ENCODE results near the gene TSPAN32. TPM values are rescaled to one million over a fixed set of nuclear protein-coding genes. Genes with fewer than 3 reads are reported as not detected.

Gene TSPAN32
- total RNA-seq, 2 experiments from 2014 or later = 0.69 to 2.0 TPM

- no peak overlapping the region for H2AFZ ChIP-seq (ENCODE audit: low read length)
- BruUV-seq (replicated peaks) = no TSS peak
- intact Hi-C loops (cut with micrococcal nuclease; ENCODE audit: unreplicated experiment) = no loop called here
- H3K4me3 ChIP-seq (ENCODE audit: low read depth, low read length, poor library complexity, severe bottlenecking) = no peak overlapping the region
- H3K79me2 ChIP-seq (ENCODE audit: insufficient read depth, low read depth, low read length) = no peaks in the 10 kb centered on the region
- no peaks in the 10 kb centered on the region for H3K9me2 ChIP-seq (ENCODE audit: insufficient read depth, low read length)
- CTCF ChIA-PET (ENCODE audit: unreplicated experiment) = no interaction called here
- no peak for DNase-seq (ENCODE audit: low spot score)
- POLR2A ChIA-PET = interaction anchor here (0.7 kb wide), 1 partner anchor 28 kb away, joined by 3 read pairs; no protein-coding TSS in a partner anchor
- no peak overlapping the region for H3K27ac ChIP-seq (ENCODE audit: low read depth, low read length, poor library complexity, severe bottlenecking)
- H3K9me3 ChIP-seq (ENCODE audit: low read length) = no peaks in the 10 kb centered on the region
- TF ChIP-seq, protein P1, sequence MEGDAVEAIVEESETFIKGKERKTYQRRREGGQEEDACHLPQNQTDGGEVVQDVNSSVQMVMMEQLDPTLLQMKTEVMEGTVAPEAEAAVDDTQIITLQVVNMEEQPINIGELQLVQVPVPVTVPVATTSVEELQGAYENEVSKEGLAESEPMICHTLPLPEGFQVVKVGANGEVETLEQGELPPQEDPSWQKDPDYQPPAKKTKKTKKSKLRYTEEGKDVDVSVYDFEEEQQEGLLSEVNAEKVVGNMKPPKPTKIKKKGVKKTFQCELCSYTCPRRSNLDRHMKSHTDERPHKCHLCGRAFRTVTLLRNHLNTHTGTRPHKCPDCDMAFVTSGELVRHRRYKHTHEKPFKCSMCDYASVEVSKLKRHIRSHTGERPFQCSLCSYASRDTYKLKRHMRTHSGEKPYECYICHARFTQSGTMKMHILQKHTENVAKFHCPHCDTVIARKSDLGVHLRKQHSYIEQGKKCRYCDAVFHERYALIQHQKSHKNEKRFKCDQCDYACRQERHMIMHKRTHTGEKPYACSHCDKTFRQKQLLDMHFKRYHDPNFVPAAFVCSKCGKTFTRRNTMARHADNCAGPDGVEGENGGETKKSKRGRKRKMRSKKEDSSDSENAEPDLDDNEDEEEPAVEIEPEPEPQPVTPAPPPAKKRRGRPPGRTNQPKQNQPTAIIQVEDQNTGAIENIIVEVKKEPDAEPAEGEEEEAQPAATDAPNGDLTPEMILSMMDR (conservative IDR thresholded peaks at IDR 0.05; ENCODE audit: low read length) = no peak
- TF ChIP-seq EZH2phosphoT487 (IDR thresholded peaks at IDR 0.05; ENCODE audit: borderline replicate concordance, low read depth, low read length) = no peak
- no peaks in the 10 kb centered on the region for H3K4me1 ChIP-seq (ENCODE audit: insufficient read depth, low read length, poor library complexity, severe bottlenecking)
- H3K4me2 ChIP-seq (ENCODE audit: low read length) = no peak overlapping the region
- H4K20me1 ChIP-seq (ENCODE audit: insufficient read depth, low read length) = no peaks in the 10 kb centered on the region
- no peaks in the 10 kb centered on the region for H3K36me3 ChIP-seq (ENCODE audit: insufficient read depth, low read length)
Observed at GRCh38 chr11:2365571-2366210, 63.9 kb downstream of the TSPAN32 start.

DNA sequence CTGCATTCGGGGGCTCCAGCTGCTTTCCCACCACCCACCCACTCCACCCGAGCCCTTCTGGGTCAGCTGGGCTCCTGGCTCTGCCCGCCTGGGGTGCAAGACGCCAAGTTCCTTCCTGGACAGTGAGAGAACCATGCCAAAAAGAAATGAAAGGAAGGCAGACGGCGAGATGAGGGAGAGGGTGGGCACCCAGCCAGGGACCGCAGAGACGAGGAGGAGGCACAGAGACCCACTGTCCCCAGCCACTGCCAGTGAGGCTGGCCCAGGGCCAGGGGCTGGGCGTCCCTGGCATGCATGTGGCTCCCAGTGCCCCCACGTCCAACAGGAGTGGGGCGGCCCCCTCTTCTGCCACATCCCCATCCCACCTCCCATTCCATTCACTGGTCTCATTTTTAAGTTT lies 64.5 kb downstream of the TSPAN32 start:
- Histone ChIP-seq H3K36me3 (ENCODE audit: insufficient read depth, low read length) (no peaks in the 10 kb centered on the region), H3K4me3 (ENCODE audit: low read depth, low read length, poor library complexity, severe bottlenecking) (no peak overlapping the region), H3K4me2 (ENCODE audit: low read length) (no peak overlapping the region), H3K79me2 (ENCODE audit: insufficient read depth, low read depth, low read length) (no peaks in the 10 kb centered on the region), H2AFZ (ENCODE audit: low read length) (no peak overlapping the region), H3K9me3 (ENCODE audit: low read length) (no peaks in the 10 kb centered on the region), H3K9me2 (ENCODE audit: insufficient read depth, low read length) (no peaks in the 10 kb centered on the region), H3K27ac (ENCODE audit: low read depth, low read length, poor library complexity, severe bottlenecking) (no peak overlapping the region), H3K4me1 (ENCODE audit: insufficient read depth, low read length, poor library complexity, severe bottlenecking) (no peaks in the 10 kb centered on the region), H4K20me1 (ENCODE audit: insufficient read depth, low read length) (no peaks in the 10 kb centered on the region)
- ChIA-PET POLR2A (interaction anchor here (0.7 kb wide), 1 partner anchor 29 kb away, joined by 3 read pairs; no protein-coding TSS in a partner anchor), CTCF (ENCODE audit: unreplicated experiment) (no interaction called here)
- no peak for TF ChIP-seq EZH2phosphoT487 (IDR thresholded peaks at IDR 0.05; ENCODE audit: borderline replicate concordance, low read depth, low read length)
- TF ChIP-seq, protein P1 (conservative IDR thresholded peaks at IDR 0.05; ENCODE audit: low read length) = no peak
- intact Hi-C loops (cut with micrococcal nuclease; ENCODE audit: unreplicated experiment) = no loop called here
- BruUV-seq (replicated peaks) = no TSS peak
- no peak for DNase-seq (ENCODE audit: low spot score)

DNA sequence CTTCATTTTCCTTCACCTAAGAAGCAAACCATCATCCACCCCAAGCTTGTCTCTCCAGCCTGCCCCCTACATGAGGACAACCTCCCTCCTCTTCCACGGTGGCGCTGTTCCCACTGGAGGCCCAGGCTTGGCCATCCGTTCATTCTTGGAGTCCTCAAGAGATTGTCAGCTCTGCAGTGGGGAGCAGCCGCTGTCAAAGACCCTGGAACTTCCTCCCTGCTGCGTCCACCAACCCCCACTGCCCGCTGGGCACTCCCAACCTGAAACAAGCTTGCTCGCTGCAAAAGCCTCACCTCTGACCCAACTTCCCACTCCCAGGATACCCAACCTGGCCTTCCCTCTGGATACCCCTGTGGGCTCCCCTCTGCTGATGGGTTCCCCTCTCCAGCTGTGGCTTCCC lies 64.9 kb downstream of the TSPAN32 start:
- ChIA-PET POLR2A (interaction anchor here (0.6 kb wide), 1 partner anchor 715 kb away, joined by 3 read pairs; no protein-coding TSS in a partner anchor), CTCF (ENCODE audit: unreplicated experiment) (no interaction called here)
- H4K20me1 ChIP-seq (ENCODE audit: insufficient read depth, low read length) = no peaks in the 10 kb centered on the region
- no peak overlapping the region for H3K27ac ChIP-seq (ENCODE audit: low read depth, low read length, poor library complexity, severe bottlenecking)
- no peaks in the 10 kb centered on the region for H3K9me3 ChIP-seq (ENCODE audit: low read length)
- H2AFZ ChIP-seq (ENCODE audit: low read length) = no peak overlapping the region
- no peak for TF ChIP-seq EZH2phosphoT487 (IDR thresholded peaks at IDR 0.05; ENCODE audit: borderline replicate concordance, low read depth, low read length)
- TF ChIP-seq, protein P1 (conservative IDR thresholded peaks at IDR 0.05; ENCODE audit: low read length) = no peak
- H3K9me2 ChIP-seq (ENCODE audit: insufficient read depth, low read length) = no peaks in the 10 kb centered on the region
- no peaks in the 10 kb centered on the region for H3K4me1 ChIP-seq (ENCODE audit: insufficient read depth, low read length, poor library complexity, severe bottlenecking)
- intact Hi-C loops (cut with micrococcal nuclease; ENCODE audit: unreplicated experiment) = no loop called here
- no peaks in the 10 kb centered on the region for H3K79me2 ChIP-seq (ENCODE audit: insufficient read depth, low read depth, low read length)
- H3K36me3 ChIP-seq (ENCODE audit: insufficient read depth, low read length) = no peaks in the 10 kb centered on the region
- BruUV-seq (replicated peaks) = no TSS peak
- H3K4me3 ChIP-seq (ENCODE audit: low read depth, low read length, poor library complexity, severe bottlenecking) = no peak overlapping the region
- DNase-seq (ENCODE audit: low spot score) = no peak
- no peak overlapping the region for H3K4me2 ChIP-seq (ENCODE audit: low read length)
